ENCODE data around the gene TDRD12.
A peak's percentile ranks its signal among the peaks of the same experiment; 100 is the strongest.

Gene TDRD12

GRCh38 chr19:32809254-32809653, 89.7 kb downstream of the TDRD12 start:
- 0 out of 2 replicates have a peak, but pooled peaks have one; percentile 19 for TF ChIP-seq ZNF148 (tag by site-specific recombination; IDR thresholded peaks at IDR 0.05; ENCODE audit: borderline replicate concordance)
- TF ChIP-seq ZNF335 (tag by site-specific recombination; conservative IDR thresholded peaks at IDR 0.05), result peak; percentile 90
- no peak for TF ChIP-seq TSHZ1 (tag by site-specific recombination; IDR thresholded peaks at IDR 0.05; ENCODE audit: borderline replicate concordance)
- TF ChIP-seq YY2 (tag by site-specific recombination; IDR thresholded peaks at IDR 0.05), result no peak
- no peak for TF ChIP-seq ZNF560 (tag by site-specific recombination; IDR thresholded peaks at IDR 0.05; ENCODE audit: borderline replicate concordance)
- peak; percentile 52 for TF ChIP-seq ZBTB17 (tag by site-specific recombination; IDR thresholded peaks at IDR 0.05)
- no peak for TF ChIP-seq ZNF26 (tag by site-specific recombination; IDR thresholded peaks at IDR 0.05)
- no peak for TF ChIP-seq ZNF792 (tag by site-specific recombination; IDR thresholded peaks at IDR 0.05)
- CTCF ChIA-PET, result no interaction called here
- Histone ChIP-seq H3K36me3 (ENCODE audit: control insufficient read depth in 2 of 2, insufficient read depth in 1 of 2, low read length in 2 of 2) (peaks cover 0 to 3% of the 10 kb centered on the region in 2 experiments; a peak in 1 of 3 replicates), H3K9me3 (ENCODE audit: control insufficient read depth, insufficient read depth, low read depth, low read length) (no peaks in the 10 kb centered on the region), H3K4me3 (ENCODE audit: low read depth, low read length) (no peak overlapping the region), H3K4me1 (ENCODE audit: control insufficient read depth, insufficient read depth, low read length) (peaks cover 4% of the 10 kb centered on the region), H3K27ac (ENCODE audit: extremely low read depth, low read depth, low read length) (peak overlapping the region; percentile 31; the same call in 1 of the 2 replicates)
- POLR2A ChIA-PET, result no interaction called here

- peaks cover 0 to 3% of the 10 kb centered on the region in 2 experiments; a peak in 1 of 3 replicates for H3K36me3 ChIP-seq (ENCODE audit: control insufficient read depth in 2 of 2, insufficient read depth in 1 of 2, low read length in 2 of 2)
- no peaks in the 10 kb centered on the region for H3K9me3 ChIP-seq (ENCODE audit: control insufficient read depth, insufficient read depth, low read depth, low read length)
- no peak overlapping the region for H3K27ac ChIP-seq (ENCODE audit: extremely low read depth, low read depth, low read length)
- ChIA-PET CTCF (no interaction called here), POLR2A (no interaction called here)
- peaks cover 4% of the 10 kb centered on the region for H3K4me1 ChIP-seq (ENCODE audit: control insufficient read depth, insufficient read depth, low read length)
- no peak overlapping the region for H3K4me3 ChIP-seq (ENCODE audit: low read depth, low read length)
- TF ChIP-seq ZNF843 (tag by site-specific recombination; IDR thresholded peaks at IDR 0.05), result no peak
- TF ChIP-seq ZBTB44 (tag by site-specific recombination; IDR thresholded peaks at IDR 0.05), result no peak
- TF ChIP-seq ZBTB11 (tag by site-specific recombination; conservative IDR thresholded peaks at IDR 0.05; ENCODE audit: low read depth), result no peak
- TF ChIP-seq SP7 (tag by site-specific recombination; IDR thresholded peaks at IDR 0.05), result no peak
- no peak for TF ChIP-seq ZNF274 (IDR thresholded peaks at IDR 0.05; ENCODE audit: low read length)
- TF ChIP-seq ZNF274 (tag by site-specific recombination; IDR thresholded peaks at IDR 0.05; ENCODE audit: borderline replicate concordance), result no peak
- no peak for TF ChIP-seq ZNF530 (tag by site-specific recombination; IDR thresholded peaks at IDR 0.05; ENCODE audit: low read depth)
- no peak for TF ChIP-seq ZNF513 (tag by site-specific recombination; IDR thresholded peaks at IDR 0.05)
- no peak for TF ChIP-seq EGR2 (tag by site-specific recombination; IDR thresholded peaks at IDR 0.05; ENCODE audit: low read depth)
- no peak for TF ChIP-seq ZNF221 (tag by site-specific recombination; IDR thresholded peaks at IDR 0.05; ENCODE audit: borderline replicate concordance)
- no peak for TF ChIP-seq FEZF1 (tag by site-specific recombination; IDR thresholded peaks at IDR 0.05)
- TF ChIP-seq ZNF223 (tag by site-specific recombination; IDR thresholded peaks at IDR 0.05), result no peak
- TF ChIP-seq ZNF658 (tag by site-specific recombination; IDR thresholded peaks at IDR 0.05), result no peak
Measured at GRCh38 chr19:32809754-32810153, 90.2 kb downstream of the TDRD12 start.
